Activated CD4-positive, alpha-beta T cell treated with anti-CD3 and anti-CD28 coated beads, Interleukin-2, Interleukin-4, amounts not matched to agents 100 ng/mL and 50 ng/mL, durations not matched to agents 16 hours and 8 hours (primary cell): ENCODE results near the gene INHBC.
A peak's percentile ranks its signal among the peaks of the same experiment; 100 is the strongest.
"Not testable (repeated sequence)": the region's sequence is repeated elsewhere in the genome, so short reads cannot be mapped to it uniquely, and the experiment has no call there.

Experiments used
- DNase-seq: peaks from one replicate; pipeline ENCODE4 v3.0.0-alpha.2; 2020; ENCODE audit warnings: low spot score

INHBC gene

DNA sequence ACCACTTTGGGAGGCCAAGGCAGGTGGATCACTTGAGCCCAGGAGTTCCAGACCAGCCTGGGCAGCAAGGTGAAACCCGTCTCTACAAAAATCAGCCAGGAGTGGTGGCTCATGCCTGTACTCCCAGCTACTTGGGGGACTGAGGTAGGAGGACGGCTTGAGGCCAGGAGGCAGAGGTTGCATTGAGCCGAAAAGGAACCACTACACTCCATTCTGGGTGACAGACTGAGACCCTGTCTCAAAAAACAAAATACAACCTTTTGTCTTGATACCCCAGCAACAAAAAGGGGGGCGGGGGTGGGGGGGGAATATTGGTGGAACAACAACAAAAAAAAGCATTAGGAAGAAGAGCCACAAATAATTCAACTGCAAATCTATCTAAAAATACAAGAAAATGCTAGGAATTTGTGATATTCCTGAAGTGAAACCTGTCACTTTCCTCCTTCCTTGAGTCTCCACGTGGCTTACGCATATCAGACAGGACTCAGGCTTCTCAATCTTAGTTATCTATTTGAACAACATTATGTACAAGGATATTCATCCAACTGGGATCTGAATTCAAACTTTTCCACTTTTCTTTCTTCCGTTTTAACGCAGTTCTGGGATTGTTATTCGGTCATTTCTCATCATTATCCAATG lies 5.0 kb upstream of the INHBC start:
- no peak for DNase-seq

DNA sequence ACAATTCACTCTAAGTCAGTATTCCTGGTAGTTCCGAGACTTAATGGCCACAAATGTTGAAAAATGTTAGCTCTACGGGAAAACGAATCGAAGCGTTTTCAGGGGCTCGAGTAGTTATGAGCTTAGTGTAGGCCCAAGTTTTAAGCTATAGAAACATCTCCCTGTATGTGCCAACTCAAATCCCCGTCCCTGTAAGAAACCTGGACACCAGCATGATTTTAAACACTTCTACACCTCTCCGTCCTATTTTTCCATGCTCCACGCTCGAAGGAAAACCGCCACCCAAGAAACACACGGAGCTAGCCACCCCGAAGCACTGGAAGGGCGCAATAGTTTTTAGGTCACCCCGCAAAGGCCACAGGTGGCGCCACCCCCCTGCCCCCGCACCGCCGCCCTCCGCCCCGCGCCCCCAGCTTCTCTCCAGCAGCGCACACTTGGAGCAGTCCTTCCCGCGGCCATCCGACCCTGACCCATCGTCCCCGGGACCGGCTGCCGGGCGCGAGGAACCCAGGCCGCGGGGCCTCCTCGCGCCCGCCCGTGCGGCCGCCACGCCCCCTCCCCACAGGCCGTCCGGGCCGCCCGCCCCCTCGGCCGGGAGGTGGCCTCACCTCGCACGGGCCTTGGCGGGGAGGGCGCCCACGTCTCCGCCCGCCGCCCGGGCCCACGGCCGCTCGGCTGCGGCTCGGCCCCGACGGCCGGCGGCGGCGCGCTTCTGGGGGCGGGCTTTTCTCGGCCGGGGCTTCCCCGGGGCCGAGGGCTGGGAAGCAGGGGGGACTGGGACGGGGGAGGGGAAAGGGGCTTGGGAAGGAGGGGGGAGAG lies 4.3 kb upstream of the INHBC start:
- DNase-seq, result no peak

DNA sequence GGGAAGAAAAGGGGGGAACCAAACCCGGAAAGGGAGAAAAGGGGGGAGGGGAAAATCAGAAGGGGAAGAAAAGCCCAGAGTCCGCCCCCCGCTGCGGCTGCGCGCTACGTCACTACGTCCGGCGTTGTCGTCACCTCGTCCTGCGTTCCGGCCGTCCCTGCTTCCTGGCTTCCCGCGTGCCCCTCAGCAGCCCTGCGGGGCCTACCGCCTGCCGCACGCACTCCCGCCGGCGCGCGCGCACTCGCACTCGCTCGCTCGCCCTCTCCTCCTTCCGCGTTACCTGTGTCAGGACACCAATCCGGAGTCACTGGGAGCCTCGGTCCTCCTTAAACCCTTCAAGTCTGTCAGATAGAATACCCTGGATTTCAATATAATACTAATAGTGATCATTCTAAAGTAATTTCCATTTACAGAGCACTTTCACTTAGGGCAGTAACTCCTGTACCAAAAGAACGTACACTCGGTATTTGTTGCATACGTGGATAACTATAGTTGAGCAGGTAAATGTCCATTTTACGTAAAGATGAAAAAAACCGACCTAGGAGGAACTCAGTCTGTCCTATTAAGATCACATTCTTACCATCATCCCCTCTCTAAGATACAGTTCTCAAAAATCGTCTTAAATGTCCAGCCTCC lies 3.5 kb upstream of the INHBC start, which contains the start of gene R3HDM2:
Gene R3HDM2, minus strand, starts transcription at position 113 of the 636 bp plus-strand sequence. CDS start 120,615 bp downstream, outside the sequence.
- DNase-seq, result peak; percentile 97

DNA sequence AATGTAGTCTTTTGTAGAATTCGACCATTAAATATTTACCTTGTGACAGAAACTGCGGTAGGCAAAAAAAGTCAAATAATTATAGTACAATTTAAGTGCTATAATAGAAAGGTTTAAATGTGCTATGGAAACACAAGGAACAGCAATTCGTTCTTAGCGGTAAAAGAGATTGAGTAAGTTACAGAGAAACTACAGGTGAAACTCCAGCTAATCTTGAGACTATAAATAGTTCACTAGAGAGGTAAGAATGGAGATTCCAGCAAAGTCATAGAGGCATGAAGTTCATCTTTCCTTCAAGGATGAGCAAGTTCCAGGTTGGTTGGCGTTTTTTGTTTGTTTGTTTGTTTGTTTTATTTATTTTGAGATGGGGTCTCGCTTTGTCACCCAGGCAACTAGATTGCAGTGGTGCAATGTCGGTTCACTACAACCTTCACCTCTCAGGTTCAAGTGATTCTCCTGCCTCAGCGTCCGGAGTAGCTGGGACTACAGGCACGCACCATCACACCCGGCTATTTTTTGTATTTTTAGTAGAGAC lies 2.9 kb upstream of the INHBC start:
- DNase-seq, result no peak

DNA sequence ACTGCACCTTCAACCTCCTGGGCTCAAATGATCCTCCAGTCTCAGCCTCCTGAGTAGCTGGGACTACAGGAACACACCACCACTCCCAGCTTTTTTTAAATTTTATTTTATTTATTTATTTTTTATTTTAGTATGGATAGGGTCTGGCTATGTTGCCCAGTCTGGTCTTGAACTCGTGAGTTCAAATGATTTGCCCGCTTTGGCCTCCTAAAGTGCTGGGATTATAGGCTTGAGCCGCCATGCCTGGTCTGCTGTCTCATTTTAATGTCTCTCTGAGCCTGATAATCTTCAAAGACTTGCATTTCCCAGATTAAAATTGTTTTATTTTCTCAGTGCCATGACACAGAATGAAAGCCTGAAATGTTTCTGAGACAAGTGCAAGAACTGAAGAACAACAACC lies 1.2 kb upstream of the INHBC start:
- DNase-seq, result no peak

DNA sequence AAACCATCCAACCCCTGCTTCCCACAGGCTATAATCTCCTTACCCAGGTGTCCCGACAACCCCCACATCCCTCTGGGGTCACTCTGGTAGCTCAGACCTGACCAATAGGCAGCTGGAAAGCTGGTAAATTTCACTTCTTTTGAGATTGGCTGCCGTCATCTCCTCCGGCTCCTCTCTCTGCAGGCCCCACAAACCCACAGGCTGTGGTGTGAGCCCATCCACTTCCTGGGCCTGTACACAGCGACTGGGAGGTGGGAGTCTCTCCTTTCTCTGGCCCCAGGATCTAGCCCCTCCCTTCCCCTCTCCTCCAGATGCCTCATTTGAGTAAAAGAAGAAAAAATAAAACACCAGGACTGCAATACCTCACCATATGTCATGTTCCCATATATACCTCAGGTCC lies 709 bp downstream of the INHBC start:
- no peak for DNase-seq

DNA sequence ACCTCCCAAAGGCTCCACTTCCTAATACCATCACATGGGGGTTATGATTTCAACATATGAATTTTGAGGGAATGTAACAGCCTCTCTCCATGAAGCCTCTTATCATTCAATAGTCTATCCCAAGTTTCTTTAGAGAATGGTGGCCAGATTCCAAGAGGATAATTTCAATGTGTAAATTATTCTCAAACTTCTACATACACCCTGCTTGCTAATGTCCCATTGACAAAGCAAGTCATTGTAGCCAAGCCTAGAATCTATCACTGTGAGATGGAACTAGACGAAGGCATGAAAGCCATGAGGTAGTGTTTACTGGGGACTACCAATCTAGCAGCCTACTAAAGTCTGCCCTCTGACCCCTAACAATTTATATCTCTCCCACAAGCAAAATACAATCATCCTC lies 3.8 kb downstream of the INHBC start:
- no peak for DNase-seq

DNA sequence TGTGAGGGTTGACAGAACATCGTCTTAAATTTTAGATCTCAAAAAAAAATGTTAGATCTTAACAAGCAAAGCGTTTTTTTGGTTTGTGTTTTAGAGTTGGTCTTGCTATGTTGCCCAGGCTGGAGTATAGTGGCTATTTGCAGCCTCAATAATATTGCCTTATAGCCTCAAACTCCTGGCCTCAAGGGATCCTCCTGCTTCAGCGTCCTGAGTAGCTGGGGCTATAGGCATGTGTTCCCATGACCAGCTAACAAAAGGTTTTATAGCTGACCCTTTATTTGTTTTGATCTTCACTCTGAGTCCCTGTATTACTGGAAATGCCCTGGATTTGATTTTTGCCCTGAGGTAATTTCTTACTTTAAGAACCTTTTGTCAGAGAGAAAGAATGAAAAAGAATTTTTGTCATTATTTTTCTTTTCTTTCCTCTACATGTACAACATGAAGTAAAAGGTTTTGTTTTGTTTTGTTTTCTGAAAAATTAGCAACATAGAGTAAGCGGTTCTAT lies 5.2 kb downstream of the INHBC start:
- DNase-seq, result no peak

DNA sequence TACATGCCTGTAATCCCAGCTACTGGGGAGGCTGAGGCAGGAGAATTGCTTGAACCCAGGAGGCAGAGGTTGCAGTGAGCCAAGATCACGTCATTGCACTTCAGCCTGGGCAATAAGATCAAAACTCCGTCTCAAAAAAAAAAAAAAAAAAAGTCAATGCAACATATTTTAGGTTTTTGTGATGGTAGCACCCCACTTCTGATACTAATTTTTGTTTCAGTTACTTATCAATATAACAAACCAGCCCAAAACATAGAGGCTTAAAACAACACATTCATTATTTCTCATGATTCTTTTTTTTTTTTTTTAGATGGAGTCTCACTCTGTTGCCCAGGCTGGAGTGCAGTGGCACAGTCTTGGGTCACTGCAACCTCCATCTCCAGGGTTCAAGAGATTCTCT lies 6.8 kb downstream of the INHBC start:
- DNase-seq, result not testable (repeated sequence)

DNA sequence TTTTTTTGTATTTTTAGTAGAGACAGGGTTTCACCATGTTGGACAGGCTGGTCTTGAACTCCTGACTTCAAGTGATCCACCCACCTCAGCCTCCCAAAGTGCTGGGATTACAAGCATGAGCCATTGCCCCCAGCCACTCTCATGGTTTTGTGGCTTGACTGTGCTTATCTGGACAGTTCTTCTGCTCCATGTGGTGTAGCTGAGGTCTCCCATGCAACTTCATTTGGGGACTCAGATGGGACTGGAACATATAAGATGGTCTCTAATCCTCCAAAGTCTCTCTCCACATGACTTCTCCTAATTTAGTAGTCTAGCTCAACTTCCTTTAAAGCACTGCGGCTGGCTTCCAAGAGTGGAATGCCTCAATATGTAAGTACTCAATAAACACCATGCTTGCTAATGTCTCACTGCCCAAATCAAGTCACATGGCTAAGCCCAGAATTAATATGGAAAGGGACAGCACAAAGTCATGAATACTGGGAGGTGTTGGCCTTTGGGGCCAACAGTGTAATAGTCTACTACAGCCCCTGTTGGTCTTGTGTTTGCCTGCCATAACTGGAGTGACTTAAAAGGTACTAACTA lies 7.4 kb downstream of the INHBC start:
- DNase-seq, result no peak

DNA sequence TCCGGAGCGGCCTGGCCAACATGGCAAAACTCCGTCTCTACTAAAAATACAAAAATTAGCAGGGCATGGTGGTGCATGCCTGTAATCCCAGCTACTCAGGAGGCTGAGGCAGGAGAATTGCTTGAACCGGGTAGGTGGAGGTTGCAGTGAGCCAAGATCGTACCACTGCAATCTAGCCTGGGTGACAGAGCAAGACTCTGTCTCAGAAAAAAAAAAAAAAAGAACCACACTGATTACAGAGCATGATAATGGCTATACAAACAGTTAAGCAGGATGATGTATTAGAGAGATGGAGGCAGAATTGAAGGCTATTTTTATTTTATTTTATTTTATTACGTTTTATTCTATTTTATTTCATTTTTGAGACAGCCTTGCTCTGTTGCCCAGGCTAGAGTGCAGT lies 9.8 kb downstream of the INHBC start:
- not testable (repeated sequence) for DNase-seq

DNA sequence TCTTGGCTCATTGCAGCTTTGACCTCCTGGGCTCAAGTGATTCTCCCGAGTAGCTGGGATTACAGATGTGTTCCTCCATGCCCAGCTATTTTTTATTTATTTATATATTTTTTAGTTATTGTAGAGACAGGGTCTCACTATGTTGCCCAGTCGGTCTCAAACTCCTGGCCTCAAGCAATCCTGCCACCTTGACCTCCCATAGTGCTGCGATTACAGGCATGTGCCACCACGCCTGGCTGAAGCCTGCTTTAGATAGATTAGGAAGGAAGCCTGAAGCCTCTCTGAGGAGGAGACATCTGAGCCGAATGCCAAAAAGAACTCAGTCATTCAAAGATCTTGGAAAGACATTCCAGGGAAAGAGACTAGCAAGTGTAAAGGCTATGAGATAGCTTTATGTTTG lies 10.2 kb downstream of the INHBC start:
- no peak for DNase-seq

DNA sequence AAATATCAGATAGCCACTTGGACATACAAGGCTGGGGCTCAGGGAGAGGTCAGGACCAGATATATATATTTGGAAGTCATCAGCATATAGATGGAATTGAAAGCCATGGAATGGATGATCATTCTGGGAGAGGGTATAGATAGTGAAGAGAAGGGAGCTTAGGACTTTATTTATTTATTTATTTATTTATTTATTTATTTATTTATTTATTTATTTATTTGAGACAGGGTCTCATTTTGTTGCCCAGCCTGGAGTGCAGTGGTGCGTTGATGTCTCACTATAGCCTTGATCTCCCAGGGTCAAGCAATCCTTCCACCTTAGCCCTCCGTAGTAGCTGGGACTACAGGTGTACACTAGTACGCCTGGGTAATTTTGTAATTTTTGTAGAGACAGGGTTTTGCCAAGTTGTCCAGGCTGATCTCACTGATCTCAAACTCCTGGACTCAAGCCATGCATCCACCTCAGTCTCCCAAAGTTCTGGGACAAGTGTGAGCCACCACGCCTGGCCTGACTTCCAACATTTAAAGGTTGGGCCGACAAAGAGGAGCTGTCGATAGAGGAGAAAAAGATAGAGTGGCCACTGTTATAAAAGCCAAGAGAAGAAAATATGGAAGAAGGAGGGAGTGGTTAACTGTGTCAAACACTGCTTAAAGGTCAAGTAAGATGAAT lies 11.8 kb downstream of the INHBC start:
- no peak for DNase-seq

DNA sequence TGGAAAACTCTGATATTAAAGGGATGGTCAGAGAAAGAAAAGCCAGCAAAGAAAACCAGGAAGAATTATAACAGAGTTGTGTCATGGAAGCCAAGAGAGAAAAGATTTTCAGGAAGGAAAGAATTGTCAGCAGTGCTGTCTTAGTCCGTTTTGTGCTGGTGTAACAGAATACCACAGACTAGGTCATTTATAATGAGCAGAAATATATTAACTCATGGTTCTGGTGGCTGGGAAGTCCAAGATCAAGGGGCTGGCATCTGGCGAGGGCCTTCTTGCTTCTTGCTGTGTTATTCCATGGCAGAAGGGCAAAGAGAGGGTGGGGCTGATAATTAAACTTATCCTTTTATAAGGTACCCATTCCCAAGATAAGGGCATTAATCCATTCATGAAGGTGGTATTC lies 14.1 kb downstream of the INHBC start:
- DNase-seq, result no peak

DNA sequence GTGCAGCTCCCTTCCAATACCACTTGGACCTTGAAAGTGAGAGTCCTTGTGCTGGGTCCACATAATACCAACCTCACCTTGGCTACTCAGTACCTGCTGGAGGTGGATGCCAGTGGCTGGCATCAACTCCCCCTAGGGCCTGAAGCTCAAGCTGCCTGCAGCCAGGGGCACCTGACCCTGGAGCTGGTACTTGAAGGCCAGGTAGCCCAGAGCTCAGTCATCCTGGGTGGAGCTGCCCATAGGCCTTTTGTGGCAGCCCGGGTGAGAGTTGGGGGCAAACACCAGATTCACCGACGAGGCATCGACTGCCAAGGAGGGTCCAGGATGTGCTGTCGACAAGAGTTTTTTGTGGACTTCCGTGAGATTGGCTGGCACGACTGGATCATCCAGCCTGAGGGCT lies 14.8 kb downstream of the INHBC start:
- no peak for DNase-seq

DNA sequence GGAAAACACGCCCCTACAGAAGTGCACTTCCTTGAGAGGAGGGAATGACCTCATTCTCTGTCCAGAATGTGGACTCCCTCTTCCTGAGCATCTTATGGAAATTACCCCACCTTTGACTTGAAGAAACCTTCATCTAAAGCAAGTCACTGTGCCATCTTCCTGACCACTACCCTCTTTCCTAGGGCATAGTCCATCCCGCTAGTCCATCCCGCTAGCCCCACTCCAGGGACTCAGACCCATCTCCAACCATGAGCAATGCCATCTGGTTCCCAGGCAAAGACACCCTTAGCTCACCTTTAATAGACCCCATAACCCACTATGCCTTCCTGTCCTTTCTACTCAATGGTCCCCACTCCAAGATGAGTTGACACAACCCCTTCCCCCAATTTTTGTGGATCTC lies 15.5 kb downstream of the INHBC start:
- no peak for DNase-seq

DNA sequence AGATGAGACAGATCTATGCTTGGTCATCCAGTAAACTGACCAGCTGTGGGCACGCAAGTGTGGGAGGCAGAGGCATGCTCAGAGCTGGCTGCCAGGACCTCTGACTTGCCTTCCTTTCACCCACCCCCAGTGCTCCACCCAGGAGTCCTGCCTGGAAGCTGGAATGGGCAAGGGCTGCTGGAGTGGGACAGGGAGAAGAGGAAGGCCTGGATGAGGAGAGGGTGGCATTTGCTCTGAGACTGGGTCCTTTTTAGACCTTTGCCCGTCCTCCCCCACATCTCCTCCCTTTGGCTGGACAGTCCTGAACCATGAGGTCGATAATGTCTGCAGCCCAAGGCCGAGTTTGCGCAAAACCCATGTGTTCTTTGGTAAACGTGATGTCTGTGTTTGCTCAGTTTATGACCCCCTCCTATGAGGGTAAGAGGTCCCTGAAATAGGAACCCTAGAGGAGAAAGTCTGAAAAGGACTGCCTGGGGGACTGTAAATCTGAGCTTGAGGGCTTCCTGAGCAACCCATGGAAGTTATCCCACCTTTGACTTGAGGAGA lies 16.7 kb downstream of the INHBC start:
- DNase-seq, result no peak

DNA sequence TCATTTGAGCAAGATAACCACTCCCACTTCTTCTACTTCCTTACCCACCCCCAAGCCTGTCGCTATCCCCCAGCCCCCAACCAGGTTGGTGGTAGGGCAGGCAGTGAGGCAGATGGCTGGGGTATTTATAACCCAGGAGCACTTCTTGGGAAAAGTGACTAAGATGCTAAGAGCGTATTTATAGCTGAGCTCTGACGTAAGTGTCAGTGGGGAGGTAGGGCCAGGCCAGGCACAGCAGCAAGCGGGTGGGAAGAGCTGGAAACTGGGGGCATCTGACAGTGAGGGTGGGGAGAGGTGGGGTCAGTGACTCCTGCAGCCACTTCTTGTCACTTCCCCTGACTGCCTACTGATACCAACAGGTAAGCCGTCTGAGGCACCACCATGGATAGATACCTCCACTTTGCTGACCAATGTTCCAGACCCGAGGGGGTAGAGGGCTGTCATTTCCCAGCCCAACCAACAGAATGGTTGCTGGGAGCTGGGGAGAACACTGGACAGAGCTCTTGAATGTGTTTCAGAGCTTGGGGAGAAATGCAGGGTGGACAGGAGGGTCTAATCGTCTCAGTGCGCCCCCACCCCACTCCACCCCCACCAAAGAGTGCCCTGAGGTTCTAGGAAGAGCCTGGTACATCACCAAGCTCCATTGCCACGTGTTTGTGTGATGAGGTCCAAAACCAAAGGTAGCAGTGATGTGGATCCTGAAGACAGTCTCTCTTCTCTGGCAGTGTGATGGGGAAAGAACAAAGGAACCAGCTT lies 17.8 kb downstream of the INHBC start:
- DNase-seq, result no peak

DNA sequence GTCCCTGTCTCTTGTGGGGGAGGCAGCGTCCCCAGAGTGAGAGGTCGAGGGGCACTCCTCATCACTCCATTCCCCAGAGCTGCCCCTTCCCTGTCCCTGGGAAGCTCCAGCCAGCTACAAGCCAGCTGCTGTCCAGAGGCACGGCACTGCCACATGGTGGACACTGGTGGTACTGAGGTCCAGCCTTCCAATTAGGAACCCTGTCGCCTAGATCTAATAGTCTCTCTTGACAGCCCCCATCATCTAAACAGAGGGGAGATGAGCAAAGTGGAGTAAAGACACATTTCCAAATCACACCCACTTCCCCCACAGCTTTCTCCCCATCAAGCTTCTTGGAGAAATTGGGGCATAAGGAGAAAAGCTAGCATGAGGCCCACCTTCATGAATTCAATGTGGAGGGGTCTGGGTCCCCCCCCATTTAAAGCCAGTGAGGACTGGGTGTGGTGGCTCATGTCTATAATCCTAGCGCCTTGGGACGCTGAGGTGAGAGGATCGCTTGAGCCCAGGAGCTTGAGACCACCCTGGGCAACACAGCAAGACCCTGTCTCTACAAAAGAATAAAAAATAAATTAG lies 18.4 kb downstream of the INHBC start:
- peak; percentile 50 for DNase-seq

DNA sequence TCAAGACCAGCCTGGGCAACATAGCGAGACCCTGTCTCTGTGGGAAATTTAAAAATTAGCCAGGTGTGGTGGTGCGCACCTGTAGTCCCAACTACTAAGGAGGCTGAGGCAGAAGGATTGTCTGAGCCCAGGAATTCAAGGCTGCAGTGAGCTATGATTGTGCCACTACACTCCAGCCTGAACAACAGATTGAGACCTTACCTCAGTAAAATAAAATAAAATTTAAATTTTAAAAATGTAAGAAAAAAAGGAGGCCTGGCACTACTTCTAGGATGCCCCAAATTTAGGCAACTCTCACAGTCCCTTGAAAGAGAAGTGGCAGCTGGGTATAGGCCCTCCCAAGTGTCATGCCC lies 19.6 kb downstream of the INHBC start:
- no peak for DNase-seq
